Mucosa of rectum (tissue), 2 donors: ENCODE data around the gene MLNR.

Experiments used
- H3K27ac ChIP-seq, 2 donors: one replicate each; pipeline ENCODE4 v1.7.0; 2013; ENCODE audit warnings: inconsistent platforms in 2 of 2, low read depth in 2 of 2, low read length in 2 of 2
- H3K27me3 ChIP-seq, 2 donors: one replicate each; pipeline ENCODE4 v1.7.0; 2013; ENCODE audit warnings: low read length in 2 of 2; ENCODE audit not compliant: control insufficient read depth in 2 of 2, insufficient read depth in 2 of 2
- H3K36me3 ChIP-seq, 2 donors: one replicate each; pipeline ENCODE4 v1.7.0; 2013; ENCODE audit warnings: low read length in 2 of 2; ENCODE audit not compliant: control insufficient read depth in 2 of 2, insufficient read depth in 2 of 2
- H3K4me1 ChIP-seq, 2 donors: one replicate each; pipeline ENCODE4 v1.7.0; 2013; ENCODE audit warnings: low read length in 2 of 2, mild to moderate bottlenecking in 1 of 2; ENCODE audit not compliant: control insufficient read depth in 2 of 2, insufficient read depth in 2 of 2
- H3K4me3 ChIP-seq, 2 donors: one replicate each; pipeline ENCODE4 v1.7.0; 2013; ENCODE audit warnings: low read length in 2 of 2
- H3K9ac ChIP-seq, 2 donors: one replicate each; pipeline ENCODE4 v1.7.0; 2013; ENCODE audit warnings: low read length in 2 of 2, low read depth in 1 of 2, mild to moderate bottlenecking in 1 of 2
- H3K9me3 ChIP-seq, 2 donors: one replicate each; pipeline ENCODE4 v1.7.0; 2013; ENCODE audit warnings: low read length in 2 of 2; ENCODE audit not compliant: control insufficient read depth in 2 of 2
- donor health status: healthy.
- donor health status: Normal muscosa, but diverticular disease.

MLNR gene, protein sequence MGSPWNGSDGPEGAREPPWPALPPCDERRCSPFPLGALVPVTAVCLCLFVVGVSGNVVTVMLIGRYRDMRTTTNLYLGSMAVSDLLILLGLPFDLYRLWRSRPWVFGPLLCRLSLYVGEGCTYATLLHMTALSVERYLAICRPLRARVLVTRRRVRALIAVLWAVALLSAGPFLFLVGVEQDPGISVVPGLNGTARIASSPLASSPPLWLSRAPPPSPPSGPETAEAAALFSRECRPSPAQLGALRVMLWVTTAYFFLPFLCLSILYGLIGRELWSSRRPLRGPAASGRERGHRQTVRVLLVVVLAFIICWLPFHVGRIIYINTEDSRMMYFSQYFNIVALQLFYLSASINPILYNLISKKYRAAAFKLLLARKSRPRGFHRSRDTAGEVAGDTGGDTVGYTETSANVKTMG

DNA sequence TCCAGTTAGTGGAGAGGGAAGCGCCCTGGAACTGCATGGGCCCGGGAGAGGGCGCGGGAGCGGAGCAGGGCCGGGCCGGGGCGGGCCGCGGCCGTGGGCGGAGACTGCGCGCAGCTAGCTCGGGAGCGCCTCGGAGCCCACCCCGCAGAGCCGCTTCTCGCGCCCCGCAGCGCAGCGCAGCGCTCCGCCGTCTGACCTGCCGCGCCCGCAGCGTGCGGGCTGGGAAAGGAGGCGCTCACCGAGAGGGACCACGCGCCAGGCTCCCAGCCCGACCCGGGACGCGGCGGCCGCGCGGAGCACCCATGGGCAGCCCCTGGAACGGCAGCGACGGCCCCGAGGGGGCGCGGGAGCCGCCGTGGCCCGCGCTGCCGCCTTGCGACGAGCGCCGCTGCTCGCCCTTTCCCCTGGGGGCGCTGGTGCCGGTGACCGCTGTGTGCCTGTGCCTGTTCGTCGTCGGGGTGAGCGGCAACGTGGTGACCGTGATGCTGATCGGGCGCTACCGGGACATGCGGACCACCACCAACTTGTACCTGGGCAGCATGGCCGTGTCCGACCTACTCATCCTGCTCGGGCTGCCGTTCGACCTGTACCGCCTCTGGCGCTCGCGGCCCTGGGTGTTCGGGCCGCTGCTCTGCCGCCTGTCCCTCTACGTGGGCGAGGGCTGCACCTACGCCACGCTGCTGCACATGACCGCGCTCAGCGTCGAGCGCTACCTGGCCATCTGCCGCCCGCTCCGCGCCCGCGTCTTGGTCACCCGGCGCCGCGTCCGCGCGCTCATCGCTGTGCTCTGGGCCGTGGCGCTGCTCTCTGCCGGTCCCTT is at the start of gene MLNR:
Gene MLNR (plus strand): TSS at position 303 of the 820 bp plus-strand sequence. CDS start 0 bp downstream, at position 303.
- Histone ChIP-seq H3K4me1 (peaks cover 4 to 9% of the 10 kb centered on the region in 2 donors), H3K36me3 (no peaks in the 10 kb centered on the region), H3K9me3 (no peaks in the 10 kb centered on the region), H3K4me3 (peak within 1 kb of the TSS; percentile 45 to 46), H3K27ac (no peak within 1 kb of the TSS), H3K27me3 (peaks cover 43 to 44% of the 10 kb centered on the region in 2 donors), H3K9ac (no peak within 1 kb of the TSS)

GRCh38 chr13:49171359-49171758 is 48.8 kb upstream of the MLNR start:
- H3K27ac ChIP-seq = no peak overlapping the region
- no peaks in the 10 kb centered on the region for H3K4me1 ChIP-seq
- H3K9ac ChIP-seq = no peak overlapping the region
- no peak overlapping the region for H3K4me3 ChIP-seq
- no peaks in the 10 kb centered on the region for H3K9me3 ChIP-seq
- peaks cover 29 to 30% of the 10 kb centered on the region in 2 donors for H3K36me3 ChIP-seq
- H3K27me3 ChIP-seq = no peaks in the 10 kb centered on the region

- Histone ChIP-seq H3K9me3 (no peaks in the 10 kb centered on the region), H3K4me1 (no peaks in the 10 kb centered on the region), H3K27ac (no peak overlapping the region), H3K27me3 (no peaks in the 10 kb centered on the region), H3K9ac (no peak overlapping the region), H3K36me3 (peaks cover 36 to 44% of the 10 kb centered on the region in 2 donors), H3K4me3 (no peak overlapping the region)
Observed at GRCh38 chr13:49183672-49184325, 36.3 kb upstream of the MLNR start.

GRCh38 chr13:49184621-49185020 is 35.5 kb upstream of the MLNR start:
- H3K27me3 ChIP-seq = no peaks in the 10 kb centered on the region
- H3K4me3 ChIP-seq = no peak overlapping the region
- H3K4me1 ChIP-seq = no peaks in the 10 kb centered on the region
- no peak overlapping the region for H3K27ac ChIP-seq
- H3K9me3 ChIP-seq = no peaks in the 10 kb centered on the region
- H3K9ac ChIP-seq = no peak overlapping the region
- peaks cover 36 to 41% of the 10 kb centered on the region in 2 donors for H3K36me3 ChIP-seq

GRCh38 chr13:49185264-49185663 is 34.9 kb upstream of the MLNR start:
- Histone ChIP-seq H3K9me3 (no peaks in the 10 kb centered on the region), H3K4me1 (no peaks in the 10 kb centered on the region), H3K9ac (no peak overlapping the region), H3K27me3 (no peaks in the 10 kb centered on the region), H3K27ac (no peak overlapping the region), H3K36me3 (peaks cover 30 to 46% of the 10 kb centered on the region in 2 donors), H3K4me3 (no peak overlapping the region)

DNA sequence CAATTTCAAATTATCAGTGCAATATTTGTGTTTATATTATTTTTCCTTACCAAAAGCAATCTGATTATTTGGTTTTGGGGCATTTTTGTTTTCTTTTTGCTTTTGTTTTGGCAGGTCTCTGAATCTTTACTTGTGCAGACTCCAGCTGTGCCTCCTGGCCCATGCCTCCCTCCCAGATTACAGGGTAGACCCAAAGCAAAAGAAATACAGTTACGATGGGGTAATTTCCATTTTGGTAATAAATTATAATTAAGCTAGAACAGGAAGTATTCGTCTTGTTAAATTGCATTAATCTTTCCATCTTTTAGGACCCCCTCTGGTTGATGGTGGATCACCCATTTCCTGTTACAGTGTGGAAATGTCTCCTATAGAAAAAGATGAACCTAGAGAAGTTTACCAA is 29.2 kb upstream of the MLNR start:
- Histone ChIP-seq H3K9me3 (no peaks in the 10 kb centered on the region), H3K4me3 (no peak overlapping the region), H3K27ac (no peak overlapping the region), H3K27me3 (no peaks in the 10 kb centered on the region), H3K4me1 (no peaks in the 10 kb centered on the region), H3K9ac (no peak overlapping the region), H3K36me3 (peaks cover 41 to 57% of the 10 kb centered on the region in 2 donors)

- Histone ChIP-seq H3K27ac (no peak overlapping the region), H3K4me3 (no peak overlapping the region), H3K9me3 (no peaks in the 10 kb centered on the region), H3K9ac (no peak overlapping the region), H3K4me1 (no peaks in the 10 kb centered on the region), H3K36me3 (peaks cover 38 to 47% of the 10 kb centered on the region in 2 donors), H3K27me3 (no peaks in the 10 kb centered on the region)
Observed at GRCh38 chr13:49206641-49207040, 13.5 kb upstream of the MLNR start.

DNA sequence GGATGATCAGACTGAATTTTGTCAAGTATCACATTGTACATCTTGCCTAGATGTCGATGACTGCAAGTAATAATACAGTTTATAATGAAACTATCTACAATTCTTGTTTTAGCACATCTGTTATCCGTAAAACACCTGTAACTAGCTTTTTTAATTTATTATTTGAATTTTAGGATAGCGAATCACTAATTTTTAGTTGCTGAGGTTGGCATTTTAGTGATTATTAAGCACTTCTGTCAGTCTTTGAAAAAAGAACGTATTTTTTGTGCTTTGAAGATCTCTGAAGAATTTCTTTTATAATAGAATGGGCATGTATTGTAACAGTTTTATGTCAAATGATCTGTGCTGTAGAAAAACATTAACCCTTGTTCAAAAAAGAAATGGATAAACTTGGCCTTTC is 11.5 kb upstream of the MLNR start:
- Histone ChIP-seq H3K27me3 (no peaks in the 10 kb centered on the region), H3K9me3 (no peaks in the 10 kb centered on the region), H3K4me3 (no peak overlapping the region), H3K4me1 (no peaks in the 10 kb centered on the region), H3K9ac (no peak overlapping the region), H3K27ac (no peak overlapping the region), H3K36me3 (peaks cover 25 to 32% of the 10 kb centered on the region in 2 donors)

DNA sequence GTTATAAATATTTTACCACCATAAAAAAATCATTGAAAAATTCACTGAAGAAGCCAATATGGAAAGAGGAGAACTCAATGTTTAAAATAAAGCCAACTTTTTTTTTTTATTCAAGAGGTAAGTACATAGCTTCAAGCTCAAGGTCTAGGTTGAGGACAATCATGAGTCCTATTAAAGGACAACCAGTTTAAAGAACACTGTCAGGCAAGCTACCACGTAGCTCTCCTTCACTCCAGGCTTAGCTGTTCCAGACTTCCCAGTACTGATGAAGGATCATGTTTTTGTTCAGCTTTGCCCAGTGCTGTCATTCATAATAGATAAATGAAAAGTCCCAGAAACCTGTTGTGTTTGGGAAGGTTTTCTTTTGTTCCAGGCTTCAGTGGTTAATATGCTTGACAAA is 10.0 kb upstream of the MLNR start:
- H3K27ac ChIP-seq = no peak overlapping the region
- no peaks in the 10 kb centered on the region for H3K27me3 ChIP-seq
- H3K36me3 ChIP-seq = peaks cover 22 to 23% of the 10 kb centered on the region in 2 donors
- no peaks in the 10 kb centered on the region for H3K9me3 ChIP-seq
- H3K9ac ChIP-seq = no peak overlapping the region
- peaks cover 3 to 6% of the 10 kb centered on the region in 2 donors for H3K4me1 ChIP-seq
- H3K4me3 ChIP-seq = no peak overlapping the region

GRCh38 chr13:49210669-49211068 is 9.5 kb upstream of the MLNR start:
- H3K9ac ChIP-seq = no peak overlapping the region
- H3K36me3 ChIP-seq = peaks cover 19 to 22% of the 10 kb centered on the region in 2 donors
- no peaks in the 10 kb centered on the region for H3K27me3 ChIP-seq
- no peaks in the 10 kb centered on the region for H3K9me3 ChIP-seq
- no peak overlapping the region for H3K27ac ChIP-seq
- H3K4me1 ChIP-seq = peaks cover 4 to 6% of the 10 kb centered on the region in 2 donors
- no peak overlapping the region for H3K4me3 ChIP-seq
